A549 treated with AZD9567 at 1 μM for 4 hours (cell line): Measurements from ENCODE around the gene ZNF687. TPM values are rescaled to one million over a fixed set of nuclear protein-coding genes. Genes with fewer than 3 reads are reported as not detected.

Experiments used
- total RNA-seq: library from RNA; stranded (reverse); fragments of 200-300 nt; extraction: Qiagen RNA extraction; gene quantifications from 5 replicates; pipeline ENCODE4 v1.2.3, GENCODE V29; 2022; ENCODE audit not compliant: insufficient read depth

The ZNF687 gene, protein sequence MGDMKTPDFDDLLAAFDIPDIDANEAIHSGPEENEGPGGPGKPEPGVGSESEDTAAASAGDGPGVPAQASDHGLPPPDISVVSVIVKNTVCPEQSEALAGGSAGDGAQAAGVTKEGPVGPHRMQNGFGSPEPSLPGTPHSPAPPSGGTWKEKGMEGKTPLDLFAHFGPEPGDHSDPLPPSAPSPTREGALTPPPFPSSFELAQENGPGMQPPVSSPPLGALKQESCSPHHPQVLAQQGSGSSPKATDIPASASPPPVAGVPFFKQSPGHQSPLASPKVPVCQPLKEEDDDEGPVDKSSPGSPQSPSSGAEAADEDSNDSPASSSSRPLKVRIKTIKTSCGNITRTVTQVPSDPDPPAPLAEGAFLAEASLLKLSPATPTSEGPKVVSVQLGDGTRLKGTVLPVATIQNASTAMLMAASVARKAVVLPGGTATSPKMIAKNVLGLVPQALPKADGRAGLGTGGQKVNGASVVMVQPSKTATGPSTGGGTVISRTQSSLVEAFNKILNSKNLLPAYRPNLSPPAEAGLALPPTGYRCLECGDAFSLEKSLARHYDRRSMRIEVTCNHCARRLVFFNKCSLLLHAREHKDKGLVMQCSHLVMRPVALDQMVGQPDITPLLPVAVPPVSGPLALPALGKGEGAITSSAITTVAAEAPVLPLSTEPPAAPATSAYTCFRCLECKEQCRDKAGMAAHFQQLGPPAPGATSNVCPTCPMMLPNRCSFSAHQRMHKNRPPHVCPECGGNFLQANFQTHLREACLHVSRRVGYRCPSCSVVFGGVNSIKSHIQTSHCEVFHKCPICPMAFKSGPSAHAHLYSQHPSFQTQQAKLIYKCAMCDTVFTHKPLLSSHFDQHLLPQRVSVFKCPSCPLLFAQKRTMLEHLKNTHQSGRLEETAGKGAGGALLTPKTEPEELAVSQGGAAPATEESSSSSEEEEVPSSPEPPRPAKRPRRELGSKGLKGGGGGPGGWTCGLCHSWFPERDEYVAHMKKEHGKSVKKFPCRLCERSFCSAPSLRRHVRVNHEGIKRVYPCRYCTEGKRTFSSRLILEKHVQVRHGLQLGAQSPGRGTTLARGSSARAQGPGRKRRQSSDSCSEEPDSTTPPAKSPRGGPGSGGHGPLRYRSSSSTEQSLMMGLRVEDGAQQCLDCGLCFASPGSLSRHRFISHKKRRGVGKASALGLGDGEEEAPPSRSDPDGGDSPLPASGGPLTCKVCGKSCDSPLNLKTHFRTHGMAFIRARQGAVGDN
- total RNA-seq: 13.5 to 17.1 TPM (median 14.8 TPM) in 5 replicates

DNA sequence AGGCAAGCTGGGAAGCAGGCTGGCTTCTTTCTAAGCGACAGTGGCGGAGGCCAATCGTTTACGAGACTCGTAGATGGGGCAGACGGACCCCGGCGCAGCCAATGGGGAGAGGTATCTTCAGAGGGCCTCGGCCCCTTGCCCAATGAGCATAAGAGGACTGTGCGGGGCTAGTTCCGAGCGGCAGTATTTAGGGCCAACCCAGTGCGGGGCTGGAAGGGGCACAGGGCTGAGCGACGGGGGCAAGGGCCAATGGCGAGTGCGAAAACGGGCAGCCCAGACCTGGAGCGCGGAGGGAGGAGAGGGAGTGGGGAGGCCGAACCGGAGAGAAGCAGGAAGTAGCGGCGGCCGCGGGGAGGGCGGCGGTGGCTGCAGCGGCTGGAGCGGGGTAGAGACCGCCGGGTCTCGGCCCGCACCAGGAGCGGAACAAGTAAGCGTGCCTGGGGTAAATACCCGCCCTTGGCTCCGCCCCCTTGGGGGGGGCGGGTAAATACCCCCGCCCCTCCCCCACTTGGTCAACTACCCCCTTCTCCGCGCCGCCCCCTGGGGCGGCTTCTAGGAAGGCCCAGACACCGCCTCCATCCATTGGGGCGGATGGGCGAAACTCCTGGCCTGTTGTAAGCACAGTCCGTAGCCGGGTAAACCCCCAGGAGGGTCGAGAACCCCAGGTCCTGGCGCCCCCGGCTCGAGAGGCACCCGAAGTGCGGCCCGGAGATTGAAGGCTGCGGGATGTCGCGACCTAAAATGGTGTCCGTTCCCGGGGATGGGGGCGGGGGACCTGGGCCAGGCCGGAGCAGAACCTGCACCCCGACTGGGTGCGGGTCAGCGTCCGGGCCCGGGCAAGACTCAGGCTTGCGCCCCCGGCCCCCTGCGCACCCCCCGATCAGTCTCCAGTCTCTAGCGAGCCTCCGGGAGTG is at the start of gene ZNF687:
TSS of gene ZNF687 (plus strand) at position 331 of the 914 bp plus-strand sequence. CDS start 3,993 bp downstream, outside the sequence.

DNA sequence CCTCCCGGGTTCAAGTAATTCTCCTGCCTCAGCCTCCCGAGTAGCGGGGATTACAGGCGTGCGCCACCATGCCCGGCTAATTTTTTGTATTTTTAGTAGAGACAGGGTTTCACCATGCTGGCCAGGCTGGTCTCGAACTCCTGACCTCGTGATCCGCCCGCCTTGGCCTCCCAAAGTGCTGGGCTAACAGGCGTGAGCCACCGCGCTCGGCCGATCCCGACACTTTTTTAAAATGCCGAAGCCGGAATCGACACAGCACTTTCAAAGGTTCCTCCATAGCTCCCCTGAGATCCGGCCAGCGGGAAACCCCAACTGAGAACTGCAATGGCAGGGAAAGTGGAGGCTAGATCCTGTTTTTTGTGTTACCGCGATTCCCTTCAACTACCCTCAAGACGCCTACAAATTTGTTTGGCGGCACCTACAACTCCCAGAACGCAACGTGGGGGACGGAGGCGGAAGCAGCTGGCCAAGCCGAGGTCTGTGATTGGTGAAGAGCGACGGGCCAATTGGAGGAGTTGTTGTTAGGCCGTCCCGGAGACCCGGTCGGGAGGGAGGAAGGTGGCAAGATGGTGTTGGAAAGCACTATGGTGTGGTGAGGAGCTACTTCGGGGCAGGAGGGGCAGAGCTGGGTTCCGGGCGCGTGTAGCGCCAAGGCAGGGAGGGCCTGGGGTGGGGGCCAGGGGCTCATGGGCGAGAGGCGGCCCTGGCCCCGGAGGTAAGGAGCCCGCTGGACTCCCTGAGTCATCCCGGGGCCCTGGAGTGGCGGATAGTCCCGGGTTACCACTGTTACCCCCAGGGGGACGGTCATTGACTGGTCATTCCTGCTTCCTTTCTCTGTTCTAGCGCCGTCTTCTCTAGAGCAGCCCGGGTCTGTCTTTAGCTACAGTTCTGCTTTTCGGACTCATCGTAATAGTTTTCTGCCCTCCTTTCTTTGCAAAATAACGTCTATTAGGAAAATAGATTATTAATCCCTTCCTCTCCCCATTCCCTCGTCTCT is 27.6 kb upstream of the ZNF687 start, which contains the start of gene PSMD4:
TSS of gene PSMD4 (plus strand) at position 518 of the 997 bp plus-strand sequence. CDS start at position 567, 49 bp downstream.

DNA sequence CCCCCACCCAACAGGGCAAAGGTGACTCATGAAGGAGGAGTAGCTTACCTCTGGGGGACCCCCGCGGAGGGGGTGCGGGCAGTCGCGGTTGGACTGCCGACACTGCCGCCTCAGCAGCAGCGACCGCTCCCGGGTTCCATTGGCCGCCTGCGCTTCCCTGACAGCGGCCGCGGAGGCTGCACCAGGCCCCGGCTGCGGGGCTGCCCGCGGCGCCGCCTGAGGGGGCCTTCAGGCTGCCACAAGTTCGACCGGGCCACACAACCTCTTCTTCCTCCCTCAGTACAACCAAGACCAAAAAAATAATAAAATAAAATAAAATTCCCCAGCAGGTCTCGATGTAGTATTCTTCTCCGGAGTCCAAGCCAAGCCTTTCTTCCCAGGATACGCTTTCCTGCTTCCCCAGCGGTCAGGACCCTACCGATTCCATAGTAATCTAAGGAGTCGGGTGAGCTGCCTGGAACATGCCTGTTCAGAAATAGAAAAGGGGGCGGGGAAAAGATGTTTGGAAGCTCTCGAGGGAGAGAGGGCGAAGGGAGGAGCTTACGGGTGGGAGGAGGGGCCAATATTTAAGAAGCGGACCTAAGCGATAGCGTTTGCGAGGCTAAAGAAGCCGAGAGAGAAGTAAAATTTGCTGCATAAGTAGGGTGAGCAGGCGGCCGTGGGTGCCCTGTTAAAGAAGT is 45.3 kb downstream of the ZNF687 start, which contains the start of gene PI4KB:
TSS of gene PI4KB (minus strand) at position 194 of the 680 bp plus-strand sequence. CDS start 10,935 bp downstream, outside the sequence.

Other genes starting within 250 kb of the ZNF687 start
- 0.03 to 0.28 TPM (median 0.12 TPM) in 4 of 5 replicates, not detected in the other for gene BNIPL, start 245.7 kb upstream of the ZNF687 start, total RNA-seq
- gene C1orf56, start 234.5 kb upstream of the ZNF687 start, total RNA-seq: 4.1 to 8.4 TPM (median 6.6 TPM) in 5 replicates
- 72.3 to 96.4 TPM (median 74.4 TPM) in 5 replicates for gene CDC42SE1, start 222.7 kb upstream of the ZNF687 start, total RNA-seq
- gene MLLT11, start 221.9 kb upstream of the ZNF687 start, total RNA-seq: 10.9 to 14.5 TPM (median 13.4 TPM) in 5 replicates
- 2.9 to 3.5 TPM (median 3.1 TPM) in 5 replicates for gene GABPB2, start 211.5 kb upstream of the ZNF687 start, total RNA-seq
- 1.7 to 2.2 TPM (median 1.9 TPM) in 4 of 5 replicates, not detected in the other for gene SEMA6C, start 135.7 kb upstream of the ZNF687 start, total RNA-seq
- not detected in 5 replicates for gene TNFAIP8L2, start 125.7 kb upstream of the ZNF687 start, total RNA-seq
- gene LYSMD1, start 116.4 kb upstream of the ZNF687 start, total RNA-seq: 5.0 to 8.2 TPM (median 5.4 TPM) in 5 replicates
- 47.1 to 48.4 TPM (median 47.7 TPM) in 5 replicates for gene SCNM1, start 116.2 kb upstream of the ZNF687 start, total RNA-seq
- gene TMOD4, start 106.3 kb upstream of the ZNF687 start, total RNA-seq: 0.21 to 0.34 TPM (median 0.23 TPM) in 4 of 5 replicates, not detected in the other
- gene VPS72, start 92.1 kb upstream of the ZNF687 start, total RNA-seq: 41.8 to 48.0 TPM (median 42.8 TPM) in 5 replicates
- 45.2 to 70.0 TPM (median 47.0 TPM) in 5 replicates for gene PIP5K1A, start 83.7 kb upstream of the ZNF687 start, total RNA-seq
- gene PSMD4, start 27.6 kb upstream of the ZNF687 start, total RNA-seq: 184 to 202 TPM (median 199 TPM) in 5 replicates
- 20.5 to 25.9 TPM (median 24.3 TPM) in 5 replicates for gene PI4KB, start 45.1 kb downstream of the ZNF687 start, total RNA-seq
- gene RFX5, start 65.0 kb downstream of the ZNF687 start, total RNA-seq: 18.9 to 22.7 TPM (median 20.7 TPM) in 5 replicates
- 6.0 to 7.1 TPM (median 6.9 TPM) in 5 replicates for gene SELENBP1, start 90.4 kb downstream of the ZNF687 start, total RNA-seq
- gene PSMB4, start 117.3 kb downstream of the ZNF687 start, total RNA-seq: 354 to 439 TPM (median 422 TPM) in 5 replicates
- gene POGZ, start 177.2 kb downstream of the ZNF687 start, total RNA-seq: 18.4 to 20.5 TPM (median 19.8 TPM) in 5 replicates
- gene CGN, start 229.1 kb downstream of the ZNF687 start, total RNA-seq: 1.7 to 1.9 TPM (median 1.8 TPM) in 5 replicates